Esophagus muscularis mucosa (tissue), 3 donors: ENCODE data around the gene SLC6A9.

Source experiments
- POLR2AphosphoS5 ChIP-seq, 2 donors: sonication (generic); formaldehyde crosslinking; IDR thresholded peaks; one replicate each; pipeline ENCODE4 v1.6.1; 2017; ENCODE audit warnings: antibody characterized with exemption in 2 of 2
- TF ChIP-seq, protein P1 (sequence below), 3 experiments: fragments of 200-600 bp in 2 of 3; fragments of 450-650 bp in 1 of 3; sonication (generic) in 2 of 3; IDR thresholded peaks; one replicate each; pipeline ENCODE4 v1.5.1; 2017 to 2019; ENCODE audit warnings: antibody characterized with exemption in 3 of 3, mild to moderate bottlenecking in 2 of 3, moderate library complexity in 1 of 3

DNA sequence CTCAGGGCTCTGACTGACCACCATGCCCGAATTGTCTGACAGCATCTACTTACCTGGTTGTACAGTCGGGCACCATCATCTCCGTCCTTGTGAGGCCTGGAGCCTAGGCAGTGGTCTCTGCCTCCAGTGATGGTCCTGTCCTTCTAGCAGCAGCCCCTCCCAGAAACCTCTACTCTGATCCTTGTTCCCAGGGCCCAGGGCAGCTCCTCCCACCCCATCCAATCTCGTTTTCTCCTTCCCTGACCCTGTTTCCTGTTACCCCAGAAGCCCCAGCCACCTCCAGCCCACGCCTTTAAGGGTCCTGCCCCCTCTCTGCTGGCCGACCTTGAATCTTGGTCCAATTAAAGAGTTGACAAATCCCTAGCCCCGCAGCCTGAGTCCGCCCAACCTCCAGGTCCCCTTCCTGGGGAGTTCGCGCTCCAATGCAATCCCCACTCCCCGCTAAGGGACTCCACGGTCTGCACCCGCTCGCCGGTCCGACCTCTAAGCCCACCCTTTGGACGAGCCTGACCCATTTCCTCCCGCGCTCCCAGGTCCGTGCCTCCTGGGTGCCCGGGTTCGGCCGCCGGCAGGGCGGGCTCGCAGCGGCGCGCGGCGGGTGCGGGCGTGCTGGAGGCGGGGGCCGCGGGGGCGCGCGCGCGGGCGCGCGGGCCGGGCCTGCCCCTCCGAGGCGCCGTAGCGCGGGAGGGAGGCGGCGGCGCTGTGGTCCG is 52.6 kb downstream of the SLC6A9 start, which contains the start of gene B4GALT2:
- TF ChIP-seq POLR2AphosphoS5 (IDR thresholded peaks at IDR 0.05): no peak
- TF ChIP-seq, protein P1, sequence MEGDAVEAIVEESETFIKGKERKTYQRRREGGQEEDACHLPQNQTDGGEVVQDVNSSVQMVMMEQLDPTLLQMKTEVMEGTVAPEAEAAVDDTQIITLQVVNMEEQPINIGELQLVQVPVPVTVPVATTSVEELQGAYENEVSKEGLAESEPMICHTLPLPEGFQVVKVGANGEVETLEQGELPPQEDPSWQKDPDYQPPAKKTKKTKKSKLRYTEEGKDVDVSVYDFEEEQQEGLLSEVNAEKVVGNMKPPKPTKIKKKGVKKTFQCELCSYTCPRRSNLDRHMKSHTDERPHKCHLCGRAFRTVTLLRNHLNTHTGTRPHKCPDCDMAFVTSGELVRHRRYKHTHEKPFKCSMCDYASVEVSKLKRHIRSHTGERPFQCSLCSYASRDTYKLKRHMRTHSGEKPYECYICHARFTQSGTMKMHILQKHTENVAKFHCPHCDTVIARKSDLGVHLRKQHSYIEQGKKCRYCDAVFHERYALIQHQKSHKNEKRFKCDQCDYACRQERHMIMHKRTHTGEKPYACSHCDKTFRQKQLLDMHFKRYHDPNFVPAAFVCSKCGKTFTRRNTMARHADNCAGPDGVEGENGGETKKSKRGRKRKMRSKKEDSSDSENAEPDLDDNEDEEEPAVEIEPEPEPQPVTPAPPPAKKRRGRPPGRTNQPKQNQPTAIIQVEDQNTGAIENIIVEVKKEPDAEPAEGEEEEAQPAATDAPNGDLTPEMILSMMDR (IDR thresholded peaks at IDR 0.05): no peak
